ENCODE results near the gene SKAP1. TPM values are rescaled to one million over a fixed set of nuclear protein-coding genes. Genes with fewer than 3 reads are reported as not detected.

SKAP1 gene
- total RNA-seq, 2 experiments from 2014 or later, result 71.7 to 77.6 TPM

DNA sequence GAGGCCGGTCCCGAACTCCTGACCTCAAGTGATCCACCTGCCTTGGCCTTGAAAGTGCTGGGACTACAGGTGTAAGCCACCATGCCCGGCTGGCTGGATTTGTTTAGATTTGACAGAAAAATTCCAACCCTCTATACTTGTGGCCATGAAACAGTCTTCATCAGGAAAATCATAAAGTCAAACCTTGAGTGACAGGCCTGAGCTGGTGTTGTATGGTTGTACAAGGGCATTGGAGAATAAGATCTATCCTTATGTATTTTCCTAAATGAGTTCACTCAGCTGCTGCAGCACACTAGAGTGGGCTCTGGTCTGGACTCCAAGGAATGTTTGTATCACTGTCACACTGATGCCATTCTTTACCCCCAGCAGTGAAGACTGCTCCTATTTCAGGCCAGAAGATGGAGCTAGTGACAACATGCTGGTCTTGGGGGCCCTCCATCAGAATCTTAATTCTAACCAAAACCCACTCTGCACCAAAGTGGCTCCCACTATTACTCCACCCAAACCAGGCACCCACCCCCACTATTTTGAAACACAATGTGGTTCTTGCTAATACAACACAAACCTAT, 295.0 kb downstream of the SKAP1 start:
- Mint-ChIP-seq H3K9me3 (no peaks in the 10 kb centered on the region), H3K4me3 (no peak overlapping the region), H3K4me1 (ENCODE audit: low read depth) (peaks cover 4% of the 10 kb centered on the region), H3K27me3 (no peaks in the 10 kb centered on the region), H3K27ac (no peak overlapping the region), H3K36me3 (peaks cover 7% of the 10 kb centered on the region)
- CTCF ChIA-PET, result interaction anchor here (0.9 to 7.3 kb wide), 6 partner anchors 21 to 483 kb away, joined by 3 to 50 read pairs (median 4); no protein-coding TSS in a partner anchor
- POLR2A ChIA-PET, result no interaction called here
- no peak for DNase-seq
- intact Hi-C loops (cut with micrococcal nuclease), result loop anchor here (10.0 kb wide), 1 partner anchor 480 kb away; the partner anchor contains the start of genes HOXB7 and HOXB8

DNA sequence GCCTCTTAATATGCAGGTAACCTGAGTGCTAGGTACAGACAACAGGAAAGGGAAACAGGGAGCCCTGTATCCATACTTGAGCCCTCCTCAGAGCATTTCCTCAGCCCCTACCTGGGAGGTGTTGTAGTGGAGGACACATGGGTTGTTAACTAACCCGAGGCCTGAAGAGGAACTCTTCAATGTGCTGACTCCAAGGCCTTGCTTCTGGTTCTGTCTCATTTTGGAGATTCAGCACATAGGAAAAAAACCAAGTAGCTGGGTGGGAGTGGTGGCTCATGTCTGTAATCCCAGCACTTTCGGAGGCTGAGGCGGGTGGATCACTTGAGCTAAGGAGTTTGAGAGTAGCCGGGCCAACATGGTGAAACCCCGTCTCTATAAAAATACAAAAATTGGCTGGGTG, 297.6 kb downstream of the SKAP1 start:
- POLR2A ChIA-PET, result no interaction called here
- CTCF ChIA-PET, result interaction anchor here (0.7 to 7.3 kb wide), 9 partner anchors 9 to 106 kb away, joined by 3 to 79 read pairs (median 5); partner anchors contain the start of gene NFE2L1
- H3K36me3 Mint-ChIP-seq, result peaks cover 6% of the 10 kb centered on the region
- no peak for DNase-seq
- no peaks in the 10 kb centered on the region for H3K4me1 Mint-ChIP-seq (ENCODE audit: low read depth)
- no peaks in the 10 kb centered on the region for H3K9me3 Mint-ChIP-seq
- H3K27ac Mint-ChIP-seq, result no peak overlapping the region
- intact Hi-C loops (cut with micrococcal nuclease), result loop anchor here (10.0 kb wide), 1 partner anchor 482 kb away; the partner anchor contains the start of genes HOXB7 and HOXB8
- no peak overlapping the region for H3K4me3 Mint-ChIP-seq
- no peaks in the 10 kb centered on the region for H3K27me3 Mint-ChIP-seq

DNA sequence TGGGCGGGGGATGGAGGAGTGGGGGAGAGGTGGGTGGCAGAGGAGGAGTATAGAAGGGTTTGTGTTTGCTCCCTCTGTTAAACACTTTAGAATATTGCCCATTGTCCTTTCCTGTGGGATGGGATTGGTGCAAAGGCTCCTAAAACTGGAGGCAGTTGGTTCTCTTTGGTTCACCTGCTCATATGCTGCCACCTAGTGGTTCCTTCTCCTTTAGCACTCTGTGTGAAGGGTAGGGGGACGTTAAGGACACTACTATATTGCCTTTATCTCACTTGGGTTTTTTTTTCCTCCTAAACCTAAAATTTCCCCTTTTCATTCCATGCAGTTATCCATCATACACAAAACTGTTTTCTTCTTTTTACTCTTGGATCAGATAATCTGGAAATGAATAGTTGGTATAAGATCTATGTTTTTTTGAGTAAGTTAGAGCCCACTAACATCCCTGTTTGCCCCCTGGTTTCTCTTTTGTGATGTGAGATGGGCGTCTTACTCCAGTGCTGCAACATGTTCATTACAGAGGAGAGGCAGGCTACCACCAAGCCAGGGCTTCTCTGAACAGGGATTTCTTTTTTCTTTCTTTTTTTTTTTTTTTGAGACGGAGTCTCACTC, 298.7 kb downstream of the SKAP1 start:
- H3K27ac Mint-ChIP-seq, result no peak overlapping the region
- ChIA-PET POLR2A (interaction anchor here (1.0 kb wide), 1 partner anchor 35 kb away, joined by 3 read pairs; no protein-coding TSS in a partner anchor), CTCF (interaction anchor here (0.6 to 7.3 kb wide), 22 partner anchors 8 to 487 kb away, joined by 3 to 79 read pairs (median 4); partner anchors contain the start of genes NFE2L1 and SNX11)

DNA sequence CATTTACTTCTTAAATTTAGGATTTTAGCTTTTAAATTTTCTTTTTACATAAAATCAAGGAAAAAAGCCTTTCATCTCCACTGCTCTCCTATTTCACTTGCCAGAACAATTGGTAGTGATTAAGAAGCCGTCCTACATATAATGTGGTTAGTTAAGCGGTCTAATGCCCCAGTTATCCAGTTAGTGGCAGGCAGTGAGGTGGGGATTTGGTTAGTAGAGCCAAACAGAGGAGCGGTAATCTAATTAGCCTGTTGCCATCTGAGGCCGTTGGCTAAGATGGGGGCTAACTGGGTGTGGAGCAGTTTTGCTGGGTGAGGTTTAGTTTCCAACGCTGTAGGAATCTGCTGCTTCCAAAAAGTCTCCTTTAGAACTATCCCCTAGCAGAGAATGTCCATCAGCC, 300.0 kb downstream of the SKAP1 start:
- Mint-ChIP-seq H3K27ac (no peak overlapping the region), H3K36me3 (peaks cover 4% of the 10 kb centered on the region), H3K27me3 (no peaks in the 10 kb centered on the region), H3K4me3 (no peak overlapping the region), H3K9me3 (no peaks in the 10 kb centered on the region), H3K4me1 (ENCODE audit: low read depth) (no peaks in the 10 kb centered on the region)
- no peak for DNase-seq
- CTCF ChIA-PET, result interaction anchor here (0.7 to 7.3 kb wide), 8 partner anchors 12 to 488 kb away, joined by 3 to 79 read pairs (median 6); no protein-coding TSS in a partner anchor
- intact Hi-C loops (cut with micrococcal nuclease), result loop anchor here (10.0 kb wide), 1 partner anchor 485 kb away; the partner anchor contains the start of genes HOXB7 and HOXB8
- POLR2A ChIA-PET, result interaction anchor here (0.7 kb wide), 1 partner anchor 21 kb away, joined by 3 read pairs; no protein-coding TSS in a partner anchor

More for the DNA sequence above, 298.7 kb downstream of the SKAP1 start:
- intact Hi-C loops (cut with micrococcal nuclease), result loop anchor here (1.0 to 10.0 kb wide), 3 partner anchors 51 to 483 kb away; partner anchors contain the start of genes HOXB7 and HOXB8
- Mint-ChIP-seq H3K4me1 (ENCODE audit: low read depth) (no peaks in the 10 kb centered on the region), H3K9me3 (no peaks in the 10 kb centered on the region), H3K36me3 (peaks cover 4% of the 10 kb centered on the region), H3K27me3 (no peaks in the 10 kb centered on the region), H3K4me3 (no peak overlapping the region)
- peak; percentile 49 for DNase-seq

DNA sequence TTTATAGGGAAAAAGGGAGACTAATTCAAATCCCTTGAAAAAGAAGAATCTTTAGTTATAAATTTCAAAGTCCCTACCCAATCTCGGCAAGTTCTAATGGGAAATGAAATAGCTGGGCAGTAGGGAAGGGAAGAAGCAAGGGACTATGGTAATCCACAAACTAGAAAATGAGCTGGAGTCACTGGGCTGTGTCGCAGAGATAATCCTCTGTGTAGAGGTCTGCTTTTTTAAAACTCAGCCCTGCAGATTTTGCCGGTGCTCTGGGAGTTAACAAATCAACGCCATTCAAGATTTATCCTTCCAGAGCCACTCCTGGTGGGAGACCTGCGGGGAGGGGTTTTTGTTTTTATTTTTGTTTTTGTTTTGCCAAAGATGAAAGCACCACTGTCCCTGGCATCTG, 301.6 kb downstream of the SKAP1 start:
- peaks cover 5% of the 10 kb centered on the region for H3K4me1 Mint-ChIP-seq (ENCODE audit: low read depth)
- no peak overlapping the region for H3K4me3 Mint-ChIP-seq
- intact Hi-C loops (cut with micrococcal nuclease), result no loop called here
- CTCF ChIA-PET, result interaction anchor here (0.7 to 7.3 kb wide), 5 partner anchors 20 to 478 kb away, joined by 3 to 79 read pairs (median 13); no protein-coding TSS in a partner anchor
- POLR2A ChIA-PET, result interaction anchor here (0.6 kb wide), 1 partner anchor 713 kb away, joined by 3 read pairs; no protein-coding TSS in a partner anchor
- H3K27ac Mint-ChIP-seq, result no peak overlapping the region
- H3K36me3 Mint-ChIP-seq, result peaks cover 7% of the 10 kb centered on the region
- H3K27me3 Mint-ChIP-seq, result no peaks in the 10 kb centered on the region
- no peak for DNase-seq
- H3K9me3 Mint-ChIP-seq, result no peaks in the 10 kb centered on the region

DNA sequence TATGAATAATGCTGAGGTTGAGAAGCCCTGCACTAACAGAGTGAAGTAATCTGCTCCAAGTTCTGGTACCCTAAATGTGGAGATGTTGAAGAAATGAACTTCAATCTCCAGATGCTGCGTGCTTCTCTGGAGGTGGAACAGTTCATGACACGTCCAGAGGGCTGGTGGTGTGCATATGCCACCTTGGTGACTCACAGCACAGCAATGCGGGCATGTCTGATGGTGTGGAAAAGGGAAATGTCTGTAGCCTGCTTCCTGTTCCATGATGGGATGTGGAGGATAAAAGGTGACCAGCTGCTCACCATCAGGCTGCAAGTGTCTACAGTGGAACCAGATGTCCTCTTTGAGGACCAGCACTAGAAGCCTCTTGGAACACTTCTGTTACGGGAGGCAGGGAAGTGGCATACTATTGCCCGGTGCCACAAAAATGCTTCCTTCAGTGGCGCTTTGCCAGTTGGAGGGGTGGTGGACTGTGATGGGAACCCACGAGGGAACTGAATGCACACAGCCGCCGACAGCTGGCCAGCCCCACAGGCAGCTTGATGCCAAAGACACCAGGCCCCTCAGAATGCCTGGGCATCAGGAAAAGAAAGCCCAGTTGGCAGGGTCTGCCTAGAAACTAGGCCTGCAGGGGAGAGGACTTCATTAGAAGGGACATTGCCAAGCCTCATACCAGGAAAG, 302.5 kb downstream of the SKAP1 start:
- peaks cover 6% of the 10 kb centered on the region for H3K4me1 Mint-ChIP-seq (ENCODE audit: low read depth)
- no peak overlapping the region for H3K4me3 Mint-ChIP-seq
- no peak for DNase-seq
- peaks cover 10% of the 10 kb centered on the region for H3K36me3 Mint-ChIP-seq
- POLR2A ChIA-PET, result no interaction called here
- H3K27ac Mint-ChIP-seq, result no peak overlapping the region
- CTCF ChIA-PET, result no interaction called here
- intact Hi-C loops (cut with micrococcal nuclease), result no loop called here
- H3K9me3 Mint-ChIP-seq, result no peaks in the 10 kb centered on the region
- no peaks in the 10 kb centered on the region for H3K27me3 Mint-ChIP-seq

DNA sequence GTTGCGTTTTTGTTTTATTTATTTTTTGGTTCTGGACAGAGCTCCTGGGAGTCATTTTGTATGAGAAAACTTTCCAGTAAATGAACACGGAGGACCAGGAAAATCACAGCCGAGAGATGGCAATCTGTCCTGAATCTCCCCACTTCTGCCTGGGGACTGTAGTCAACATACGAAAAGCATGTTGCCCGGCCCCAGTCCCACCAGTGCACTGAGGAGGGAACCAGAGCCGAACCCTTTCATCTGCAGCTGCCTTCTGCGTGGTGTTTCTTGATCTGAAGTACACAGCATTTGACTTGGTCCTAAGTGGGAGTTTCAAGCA, 303.5 kb downstream of the SKAP1 start:
- no peak overlapping the region for H3K4me3 Mint-ChIP-seq
- H3K4me1 Mint-ChIP-seq (ENCODE audit: low read depth), result peaks cover 6% of the 10 kb centered on the region
- H3K9me3 Mint-ChIP-seq, result no peaks in the 10 kb centered on the region
- ChIA-PET CTCF (interaction anchor here (1.3 to 2.4 kb wide), 2 partner anchors 46 to 101 kb away, joined by 4 to 9 read pairs; no protein-coding TSS in a partner anchor), POLR2A (no interaction called here)
- no peaks in the 10 kb centered on the region for H3K27me3 Mint-ChIP-seq
- DNase-seq, result no peak
- H3K27ac Mint-ChIP-seq, result no peak overlapping the region
- peaks cover 13% of the 10 kb centered on the region for H3K36me3 Mint-ChIP-seq
- intact Hi-C loops (cut with micrococcal nuclease), result no loop called here

DNA sequence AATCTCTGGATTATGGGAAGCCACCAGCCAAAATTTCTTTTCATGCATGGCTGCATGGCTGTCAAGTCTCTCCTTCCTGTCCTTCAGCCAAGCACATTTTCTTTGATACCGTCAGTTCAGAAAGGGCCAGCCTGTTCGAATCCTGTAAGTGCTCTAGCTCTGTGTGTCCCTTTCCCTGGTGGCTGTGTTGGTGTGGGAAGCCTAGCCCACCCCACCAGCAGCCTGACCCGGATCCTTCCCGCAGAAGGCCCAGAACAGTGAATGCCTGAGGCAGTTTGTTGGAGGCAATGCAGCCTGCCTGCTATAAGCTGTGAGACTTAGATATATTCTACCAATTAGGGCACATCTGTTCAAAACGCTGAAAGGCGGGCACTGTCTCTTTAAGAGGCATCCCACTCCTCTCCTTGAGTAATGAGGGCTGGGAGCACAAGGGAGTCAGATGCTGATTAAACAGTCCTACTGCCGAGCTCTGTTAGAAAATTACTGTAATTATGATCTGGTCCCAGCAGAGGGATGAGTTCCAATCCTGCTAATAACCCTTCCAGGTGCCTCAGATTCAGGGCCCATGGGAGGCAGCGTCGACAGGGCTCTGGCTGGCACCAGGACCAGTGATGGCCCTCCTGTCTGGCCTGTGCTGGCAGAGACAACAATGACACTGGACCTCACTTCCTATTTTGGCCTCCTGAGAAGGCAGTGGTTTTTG, 304.0 kb downstream of the SKAP1 start:
- POLR2A ChIA-PET, result interaction anchor here (1.4 kb wide), 1 partner anchor 13 kb away, joined by 4 read pairs; no protein-coding TSS in a partner anchor
- H3K4me3 Mint-ChIP-seq, result no peak overlapping the region
- no peak for DNase-seq
- CTCF ChIA-PET, result interaction anchor here (1.3 to 2.4 kb wide), 2 partner anchors 46 to 101 kb away, joined by 4 to 9 read pairs; no protein-coding TSS in a partner anchor
- intact Hi-C loops (cut with micrococcal nuclease), result no loop called here
- H3K4me1 Mint-ChIP-seq (ENCODE audit: low read depth), result peaks cover 6% of the 10 kb centered on the region
- peaks cover 18% of the 10 kb centered on the region for H3K36me3 Mint-ChIP-seq
- H3K9me3 Mint-ChIP-seq, result no peaks in the 10 kb centered on the region
- H3K27ac Mint-ChIP-seq, result no peak overlapping the region
- H3K27me3 Mint-ChIP-seq, result no peaks in the 10 kb centered on the region

DNA sequence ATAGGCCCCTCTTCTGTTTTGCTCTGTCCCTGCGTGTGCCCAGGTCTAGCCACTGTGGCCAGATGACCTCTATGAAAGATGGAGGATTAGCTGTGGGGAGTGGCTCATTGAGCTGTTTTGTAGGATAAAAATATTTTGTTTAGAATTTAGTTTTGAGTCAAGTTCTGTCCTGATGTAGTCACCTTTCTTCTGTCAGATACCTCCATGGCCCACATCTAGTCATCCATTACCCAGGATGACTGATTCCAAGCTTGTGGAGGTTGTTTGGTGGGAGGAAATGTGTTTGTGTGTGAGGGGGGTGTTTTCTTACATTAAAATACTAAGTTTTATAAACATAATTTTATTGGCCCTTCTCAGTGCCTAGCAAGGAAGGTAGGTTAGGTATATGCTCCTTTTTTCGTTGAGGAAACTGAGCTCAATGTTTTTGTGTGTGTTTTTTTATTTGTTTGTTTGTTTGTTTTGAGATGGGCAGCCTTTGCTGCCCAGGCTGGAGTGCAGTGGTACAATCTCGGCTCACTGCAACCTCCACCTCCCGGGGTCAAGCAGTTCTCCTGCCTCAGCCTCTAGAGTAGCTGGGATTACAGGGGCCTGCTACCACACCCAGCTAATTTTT, 306.1 kb downstream of the SKAP1 start:
- POLR2A ChIA-PET, result interaction anchor here (0.6 to 1.4 kb wide), 6 partner anchors 9 to 69 kb away, joined by 3 to 4 read pairs (median 3); partner anchors contain the start of gene CBX1
- H3K27ac Mint-ChIP-seq, result peak overlapping the region; percentile 62
- intact Hi-C loops (cut with micrococcal nuclease), result no loop called here
- CTCF ChIA-PET, result interaction anchor here (0.6 to 3.1 kb wide), 10 partner anchors 9 to 176 kb away, joined by 3 to 13 read pairs (median 4); no protein-coding TSS in a partner anchor
- H3K4me1 Mint-ChIP-seq (ENCODE audit: low read depth), result peaks cover 6% of the 10 kb centered on the region
- peak; percentile 50 for DNase-seq
- H3K9me3 Mint-ChIP-seq, result no peaks in the 10 kb centered on the region
- H3K27me3 Mint-ChIP-seq, result no peaks in the 10 kb centered on the region
- H3K4me3 Mint-ChIP-seq, result no peak overlapping the region
- peaks cover 23% of the 10 kb centered on the region for H3K36me3 Mint-ChIP-seq

DNA sequence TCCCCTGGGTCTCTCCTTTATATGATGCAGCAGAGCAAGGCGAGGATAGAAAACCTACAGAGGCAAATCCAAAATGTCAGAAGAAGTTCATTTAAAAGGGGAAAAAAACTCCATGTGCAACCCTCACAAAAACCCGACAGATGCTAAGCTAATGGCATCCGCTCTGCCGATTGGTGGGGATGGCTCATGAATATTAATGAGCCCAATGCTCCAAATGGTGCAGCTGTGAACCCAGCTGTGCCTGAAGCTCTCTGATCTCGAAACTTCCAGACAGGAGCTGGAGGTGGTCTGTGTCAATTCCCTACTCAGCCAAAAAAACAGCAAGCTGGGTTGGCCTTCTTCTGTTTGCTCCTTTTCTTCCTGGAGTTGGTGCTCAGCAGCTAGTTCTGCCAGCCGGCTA, 306.9 kb downstream of the SKAP1 start:
- CTCF ChIA-PET, result interaction anchor here (1.0 to 3.1 kb wide), 9 partner anchors 8 to 175 kb away, joined by 3 to 13 read pairs (median 4); no protein-coding TSS in a partner anchor
- peaks cover 6% of the 10 kb centered on the region for H3K4me1 Mint-ChIP-seq (ENCODE audit: low read depth)
- H3K4me3 Mint-ChIP-seq, result no peak overlapping the region
- no peaks in the 10 kb centered on the region for H3K27me3 Mint-ChIP-seq
- H3K27ac Mint-ChIP-seq, result peak overlapping the region; percentile 62
- POLR2A ChIA-PET, result interaction anchor here (0.6 to 1.4 kb wide), 5 partner anchors 9 to 68 kb away, joined by 3 to 4 read pairs (median 3); partner anchors contain the start of gene CBX1
- intact Hi-C loops (cut with micrococcal nuclease), result no loop called here
- peaks cover 25% of the 10 kb centered on the region for H3K36me3 Mint-ChIP-seq
- no peak for DNase-seq
- H3K9me3 Mint-ChIP-seq, result no peaks in the 10 kb centered on the region

DNA sequence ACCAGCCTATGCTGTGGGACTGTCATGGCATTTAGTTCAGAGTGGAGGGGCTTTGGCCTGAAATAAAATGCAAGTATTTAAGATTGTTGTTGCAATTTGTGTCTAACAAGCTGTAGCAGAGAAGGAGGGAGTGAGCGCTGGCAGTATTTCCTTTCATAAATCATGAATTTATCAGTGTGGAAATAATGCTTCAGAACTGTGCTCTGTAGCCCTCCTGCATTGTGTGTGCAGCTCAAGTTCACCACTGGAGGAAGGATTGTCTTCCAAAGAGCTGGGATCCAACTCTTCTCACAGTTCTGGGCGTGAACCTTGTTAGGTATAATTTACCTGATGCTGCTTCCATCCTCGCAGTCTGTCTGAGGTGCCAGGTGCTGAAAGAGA, 307.4 kb downstream of the SKAP1 start:
- no peak for DNase-seq
- Mint-ChIP-seq H3K4me3 (no peak overlapping the region), H3K9me3 (no peaks in the 10 kb centered on the region), H3K4me1 (ENCODE audit: low read depth) (peaks cover 6% of the 10 kb centered on the region), H3K36me3 (peaks cover 29% of the 10 kb centered on the region), H3K27ac (no peak overlapping the region), H3K27me3 (no peaks in the 10 kb centered on the region)
- ChIA-PET POLR2A (interaction anchor here (0.6 to 1.4 kb wide), 2 partner anchors 22 to 417 kb away, joined by 3 read pairs; partner anchors contain the start of gene CBX1), CTCF (interaction anchor here (0.8 to 3.1 kb wide), 5 partner anchors 8 to 97 kb away, joined by 3 to 13 read pairs (median 4); no protein-coding TSS in a partner anchor)
- intact Hi-C loops (cut with micrococcal nuclease), result no loop called here

Measured in activated CD4-positive, alpha-beta memory T cell treated with anti-CD3 and anti-CD28 coated beads for 36 hours (primary cell).